ENCODE data around the gene IQCN.

Gene IQCN

GRCh38 chr19:18306209-18306887 is 32.1 kb upstream of the IQCN start:
- no peak for DNase-seq

- peak; percentile 83 to 90 for DNase-seq
Measured at GRCh38 chr19:18304458-18305310, 30.4 kb upstream of the IQCN start.

- DNase-seq: peak in 1 of 2 experiments; percentile 7
Measured at GRCh38 chr19:18304208-18304457, 29.9 kb upstream of the IQCN start.

GRCh38 chr19:18301718-18302111 is 27.5 kb upstream of the IQCN start:
- DNase-seq: no peak

GRCh38 chr19:18300930-18301717 is 26.9 kb upstream of the IQCN start:
- DNase-seq: no peak

GRCh38 chr19:18299654-18300053 is 25.4 kb upstream of the IQCN start:
- no peak for DNase-seq

GRCh38 chr19:18298601-18299000 is 24.3 kb upstream of the IQCN start:
- DNase-seq: no peak

GRCh38 chr19:18297308-18297707 is 23.1 kb upstream of the IQCN start:
- no peak for DNase-seq

- DNase-seq: no peak
Measured at GRCh38 chr19:18295034-18295451, 20.8 kb upstream of the IQCN start.

- DNase-seq: peak; percentile 88 to 95
Measured at GRCh38 chr19:18294467-18294864, 20.2 kb upstream of the IQCN start.

- no peak for DNase-seq
Measured at GRCh38 chr19:18293642-18294466, 19.6 kb upstream of the IQCN start.

GRCh38 chr19:18292810-18293641 is 18.8 kb upstream of the IQCN start:
- peak in 1 of 2 experiments; percentile 40 for DNase-seq

- peak in 1 of 2 experiments; percentile 14 for DNase-seq
Measured at GRCh38 chr19:18292462-18292809, 18.2 kb upstream of the IQCN start.

- peak; percentile 74 to 84 for DNase-seq
Measured at GRCh38 chr19:18291590-18292461, 17.6 kb upstream of the IQCN start.

- DNase-seq: no peak
Measured at GRCh38 chr19:18291019-18291524, 16.8 kb upstream of the IQCN start.

GRCh38 chr19:18290302-18291018 is 16.2 kb upstream of the IQCN start:
- peak; percentile 66 to 80 for DNase-seq

GRCh38 chr19:18289471-18290301 is 15.4 kb upstream of the IQCN start:
- DNase-seq: no peak

GRCh38 chr19:18287836-18288772 is 13.9 kb upstream of the IQCN start:
- no peak for DNase-seq
